IPS DF 6.9 (cell line): ENCODE measurements around the gene HSPG2.
A peak's percentile ranks its signal among the peaks of the same experiment; 100 is the strongest.
"Not testable (repeated sequence)": the region's sequence is repeated elsewhere in the genome, so short reads cannot be mapped to it uniquely, and the experiment has no call there.

Experiments used
- DNase-seq: peaks from one replicate; pipeline ENCODE4 v3.0.0-alpha.2; 2013; ENCODE audit warnings: low read depth, low spot score
- H3K27ac ChIP-seq: one replicate; pipeline ENCODE4 v1.5.1; 2013; ENCODE audit warnings: low read length, control low read depth
- H3K27me3 ChIP-seq: 2 replicates; pipeline ENCODE4 v1.6.1; 2013; ENCODE audit warnings: mild to moderate bottlenecking, low read length; ENCODE audit not compliant: control insufficient read depth, insufficient read depth
- H3K36me3 ChIP-seq: 2 replicates; pipeline ENCODE4 v1.6.1; 2013; ENCODE audit warnings: low read length; ENCODE audit not compliant: control insufficient read depth, insufficient read depth
- H3K4me1 ChIP-seq: 2 replicates; pipeline ENCODE4 v1.6.1; 2013; ENCODE audit warnings: low read length; ENCODE audit not compliant: control insufficient read depth, insufficient read depth
- H3K4me3 ChIP-seq: 2 replicates; pipeline ENCODE4 v1.5.1; 2013; ENCODE audit warnings: mild to moderate bottlenecking, low read length
- H3K9me3 ChIP-seq: 2 replicates; pipeline ENCODE4 v1.6.1; 2013; ENCODE audit warnings: low read length, inconsistent platforms; ENCODE audit not compliant: control insufficient read depth, insufficient read depth
- WGBS: extraction: QIAGEN DNeasy Blood & Tissue Kit; methylation state at CpG from one replicate; pipeline ENCODE4 v1.1.7; 2013; ENCODE audit warnings: mixed read lengths, missing lambda C conversion rate; ENCODE audit not compliant: insufficient read length, insufficient coverage; 5-methylcytosine and 5-hydroxymethylcytosine counted together

HSPG2 gene

GRCh38 chr1:21799730-21800129 is 137.4 kb downstream of the HSPG2 start:
- no CpG with 5 or more reads among the region's 5 CpGs for WGBS

GRCh38 chr1:21795075-21795474 is 142.0 kb downstream of the HSPG2 start:
- no peak overlapping the region for H3K4me3 ChIP-seq
- no CpG with 5 or more reads among the region's 6 CpGs for WGBS
- H3K36me3 ChIP-seq, result no peaks in the 10 kb centered on the region
- DNase-seq, result no peak
- H3K27ac ChIP-seq, result no peak overlapping the region
- no peaks in the 10 kb centered on the region for H3K27me3 ChIP-seq
- H3K9me3 ChIP-seq, result no peaks in the 10 kb centered on the region
- no peaks in the 10 kb centered on the region for H3K4me1 ChIP-seq

More at GRCh38 chr1:21799730-21800129, 137.4 kb downstream of the HSPG2 start:
- Histone ChIP-seq H3K27ac (no peak overlapping the region), H3K9me3 (no peaks in the 10 kb centered on the region), H3K4me1 (no peaks in the 10 kb centered on the region; the same call in 1 of the 2 replicates), H3K4me3 (no peak overlapping the region), H3K36me3 (no peaks in the 10 kb centered on the region), H3K27me3 (no peaks in the 10 kb centered on the region)
- no peak for DNase-seq

- no CpG with 5 or more reads among the region's 2 CpGs for WGBS
- Histone ChIP-seq H3K36me3 (no peaks in the 10 kb centered on the region), H3K27ac (no peak overlapping the region), H3K9me3 (no peaks in the 10 kb centered on the region), H3K4me3 (no peak overlapping the region), H3K4me1 (no peaks in the 10 kb centered on the region), H3K27me3 (no peaks in the 10 kb centered on the region)
- no peak for DNase-seq
Observed at GRCh38 chr1:21794656-21795055, 142.5 kb downstream of the HSPG2 start.

DNA sequence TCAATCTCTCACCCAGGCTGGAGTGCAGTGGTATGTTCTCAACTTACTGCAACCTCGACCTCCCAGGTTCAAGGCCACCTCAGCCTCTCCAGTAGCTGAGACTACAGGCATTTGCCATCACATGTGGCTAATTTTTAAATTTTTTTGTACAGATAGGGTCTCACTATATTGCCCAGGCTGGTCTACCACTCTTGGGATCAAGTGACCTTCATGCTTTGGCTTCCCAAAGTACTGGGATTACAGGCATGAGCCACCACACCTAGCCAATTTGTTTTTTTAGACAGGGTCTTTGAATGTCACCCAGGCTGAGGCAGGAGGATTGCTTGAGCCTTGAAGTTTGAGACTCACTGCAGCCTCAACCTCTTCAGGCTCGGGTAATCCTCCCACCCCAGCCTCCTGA is 144.0 kb downstream of the HSPG2 start:
- Histone ChIP-seq H3K4me3 (no peak overlapping the region), H3K9me3 (no peaks in the 10 kb centered on the region), H3K27ac (no peak overlapping the region), H3K27me3 (no peaks in the 10 kb centered on the region), H3K36me3 (no peaks in the 10 kb centered on the region), H3K4me1 (no peaks in the 10 kb centered on the region)
- DNase-seq, result no peak
- WGBS, result no CpG with 5 or more reads among the region's 2 CpGs

DNA sequence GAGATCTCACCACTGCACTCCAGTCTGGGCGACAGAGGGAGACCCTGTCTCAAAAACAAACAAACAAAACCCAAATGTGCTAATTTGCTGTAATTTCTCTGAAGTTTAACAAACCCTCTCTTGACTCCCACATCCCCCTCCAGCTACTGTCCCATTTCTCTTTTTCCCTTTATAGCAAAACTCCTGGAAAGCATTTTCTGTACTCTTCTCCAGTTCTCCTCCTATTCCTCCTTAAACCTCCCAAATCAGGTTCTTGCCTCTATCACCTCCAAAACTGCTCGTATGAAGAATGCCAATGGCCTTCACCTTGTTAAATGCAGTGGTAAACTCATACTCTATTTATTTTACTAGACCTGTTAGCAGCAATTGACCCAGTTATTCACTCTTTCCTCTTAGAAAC is 150.5 kb downstream of the HSPG2 start:
- no peak overlapping the region for H3K27ac ChIP-seq
- no peaks in the 10 kb centered on the region for H3K27me3 ChIP-seq
- H3K4me3 ChIP-seq, result no peak overlapping the region
- no CpG with 5 or more reads among the region's 2 CpGs for WGBS
- no peaks in the 10 kb centered on the region for H3K9me3 ChIP-seq
- H3K4me1 ChIP-seq, result no peaks in the 10 kb centered on the region
- DNase-seq, result no peak
- H3K36me3 ChIP-seq, result no peaks in the 10 kb centered on the region

DNA sequence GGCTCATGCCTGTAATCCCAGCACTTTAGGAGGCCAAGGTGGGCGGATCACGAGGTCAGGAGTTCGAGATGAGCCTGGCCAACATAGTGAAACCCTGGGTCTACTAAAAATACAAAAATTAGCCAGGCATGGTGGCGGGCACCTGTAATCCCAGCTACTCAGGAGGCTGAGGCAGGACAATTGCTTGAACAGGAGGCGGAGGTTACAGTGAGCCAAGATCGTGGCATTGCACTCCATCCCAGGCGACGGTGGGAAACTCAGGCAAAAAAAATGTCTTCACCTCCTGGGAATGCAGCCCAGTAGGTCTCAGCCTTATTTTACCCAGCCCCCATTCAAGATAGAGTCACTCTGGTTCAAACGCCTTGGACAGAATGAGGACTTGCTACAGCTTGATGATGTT is 151.3 kb downstream of the HSPG2 start:
- no CpG with 5 or more reads among the region's 9 CpGs for WGBS
- H3K4me3 ChIP-seq, DNase-seq, H3K27ac ChIP-seq, H3K4me1 ChIP-seq, H3K9me3 ChIP-seq, H3K27me3 ChIP-seq, H3K36me3 ChIP-seq: not testable (repeated sequence)

DNA sequence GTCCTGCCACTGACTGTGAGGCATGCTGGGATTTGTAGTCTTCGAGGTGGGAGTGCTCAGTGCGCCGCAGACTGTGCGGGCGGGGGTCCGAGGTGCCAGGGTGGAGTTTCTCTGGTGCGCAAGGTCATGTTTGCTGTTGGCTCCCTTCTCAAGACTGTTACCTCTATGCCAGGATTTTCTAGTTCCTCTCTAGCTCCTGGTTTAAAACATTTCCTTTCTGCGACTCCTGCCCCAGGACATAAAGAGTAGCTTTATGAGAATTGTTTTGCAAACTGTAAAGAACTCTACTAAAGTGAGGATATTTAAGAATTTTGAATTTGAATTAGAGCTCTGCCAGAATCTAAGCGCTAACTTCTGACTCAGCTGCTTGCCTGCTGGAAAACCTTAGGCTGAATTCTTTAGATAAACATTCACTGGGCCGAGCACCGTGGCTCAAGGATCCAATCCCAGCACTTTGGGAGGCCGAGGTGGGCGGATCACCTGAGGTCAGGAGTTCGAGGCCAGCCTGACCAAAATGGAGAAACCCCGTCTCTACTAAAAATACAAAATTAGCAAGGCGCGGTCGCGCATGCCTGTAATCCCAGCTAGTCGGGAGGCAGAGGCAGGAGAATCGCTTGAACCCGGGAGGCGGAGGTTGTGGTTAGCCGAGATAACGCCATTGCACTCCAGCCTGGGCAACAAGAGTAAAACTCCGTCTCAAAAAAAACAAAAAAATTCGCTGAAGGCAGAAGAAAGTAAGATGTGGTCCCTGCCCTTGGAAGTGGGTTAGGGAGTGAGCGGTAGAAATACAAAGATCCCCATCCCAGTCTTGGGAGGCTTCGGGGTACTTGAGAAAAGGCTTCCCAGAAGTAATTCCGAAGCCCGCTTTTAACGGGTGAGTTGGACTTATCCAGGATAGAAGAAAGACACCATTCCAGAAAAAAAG is 153.2 kb downstream of the HSPG2 start:
- Histone ChIP-seq H3K4me3 (peak overlapping the region; percentile 73; the same call in 1 of the 2 replicates), H3K4me1 (no peaks in the 10 kb centered on the region), H3K27ac (no peak overlapping the region), H3K36me3 (no peaks in the 10 kb centered on the region), H3K9me3 (no peaks in the 10 kb centered on the region), H3K27me3 (no peaks in the 10 kb centered on the region)
- DNase-seq, result peak; percentile 96
- WGBS, result no CpG with 5 or more reads among the region's 32 CpGs

DNA sequence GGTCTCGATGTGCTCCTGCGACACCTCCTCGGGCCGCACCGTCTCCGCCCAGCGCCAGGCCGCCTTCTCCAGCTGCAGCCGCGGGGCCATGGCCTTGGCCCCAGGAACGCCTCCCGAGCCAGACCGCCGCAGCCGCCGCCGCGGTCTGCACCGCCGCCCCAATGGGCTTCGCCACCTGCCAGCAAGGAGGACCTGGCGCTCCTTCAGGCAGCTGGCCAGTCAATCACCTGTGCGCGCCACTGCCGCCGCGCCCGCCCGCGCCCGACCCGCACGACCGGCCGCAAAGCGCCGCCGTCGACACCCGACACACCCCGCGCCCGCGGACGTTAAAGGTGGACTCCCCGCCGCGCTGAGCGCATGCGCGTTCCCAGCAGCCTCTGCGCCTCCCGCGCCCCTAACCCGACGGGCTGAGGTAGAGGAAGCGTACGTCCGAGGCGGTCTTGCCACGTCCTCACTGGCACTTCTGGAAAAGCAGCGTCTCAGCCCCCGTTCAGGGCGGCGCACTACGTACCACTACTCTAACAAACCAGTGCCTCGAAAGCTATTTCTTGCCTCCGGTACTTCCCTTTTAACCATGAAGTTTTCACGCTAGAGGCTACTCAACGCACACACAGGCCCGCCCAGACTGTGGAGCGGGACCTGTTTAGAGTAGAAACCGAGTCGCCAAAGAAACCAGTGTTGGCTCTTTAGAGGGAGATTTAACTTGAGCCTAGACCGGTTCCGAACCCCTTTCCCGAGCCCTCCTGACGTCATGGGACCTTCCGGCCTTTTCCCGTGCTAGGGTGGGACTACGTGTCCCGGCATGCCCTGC is 154.0 kb downstream of the HSPG2 start, which contains the start of gene USP48:
Gene USP48, minus strand, starts transcription at position 282 of the 811 bp plus-strand sequence. Its CDS starts 192 bp downstream, at position 90.
- WGBS, result no CpG with 5 or more reads among the region's 82 CpGs
- no peaks in the 10 kb centered on the region for H3K36me3 ChIP-seq
- H3K4me1 ChIP-seq, result no peaks in the 10 kb centered on the region
- no peaks in the 10 kb centered on the region for H3K27me3 ChIP-seq
- H3K4me3 ChIP-seq, result peak within 1 kb of the TSS; percentile 73
- H3K27ac ChIP-seq, result no peak within 1 kb of the TSS
- H3K9me3 ChIP-seq, result no peaks in the 10 kb centered on the region
- DNase-seq, result peak; percentile 96

- no peaks in the 10 kb centered on the region for H3K27me3 ChIP-seq
- H3K4me1 ChIP-seq, result no peaks in the 10 kb centered on the region
- no peaks in the 10 kb centered on the region for H3K36me3 ChIP-seq
- H3K4me3 ChIP-seq, result peak overlapping the region; percentile 73
- H3K9me3 ChIP-seq, result no peaks in the 10 kb centered on the region
- H3K27ac ChIP-seq, result no peak overlapping the region
- no CpG with 5 or more reads among the region's 37 CpGs for WGBS
- DNase-seq, result no peak
Observed at GRCh38 chr1:21782349-21782867, 154.7 kb downstream of the HSPG2 start.

GRCh38 chr1:21781815-21782348 is 155.2 kb downstream of the HSPG2 start:
- no CpG with 5 or more reads among the region's 17 CpGs for WGBS
- H3K27me3 ChIP-seq, result no peaks in the 10 kb centered on the region
- H3K4me1 ChIP-seq, result no peaks in the 10 kb centered on the region
- H3K36me3 ChIP-seq, result no peaks in the 10 kb centered on the region
- H3K4me3 ChIP-seq, result peak overlapping the region; percentile 73; the same call in 1 of the 2 replicates
- DNase-seq, result no peak
- no peaks in the 10 kb centered on the region for H3K9me3 ChIP-seq
- no peak overlapping the region for H3K27ac ChIP-seq
